ENCODE results near the gene PLIN1. TPM values are rescaled to one million over a fixed set of nuclear protein-coding genes. Genes with fewer than 3 reads are reported as not detected.

The PLIN1 gene
- total RNA-seq, 1 experiment from 2014 or later = 0.32 TPM

- TF ChIP-seq, protein P1, sequence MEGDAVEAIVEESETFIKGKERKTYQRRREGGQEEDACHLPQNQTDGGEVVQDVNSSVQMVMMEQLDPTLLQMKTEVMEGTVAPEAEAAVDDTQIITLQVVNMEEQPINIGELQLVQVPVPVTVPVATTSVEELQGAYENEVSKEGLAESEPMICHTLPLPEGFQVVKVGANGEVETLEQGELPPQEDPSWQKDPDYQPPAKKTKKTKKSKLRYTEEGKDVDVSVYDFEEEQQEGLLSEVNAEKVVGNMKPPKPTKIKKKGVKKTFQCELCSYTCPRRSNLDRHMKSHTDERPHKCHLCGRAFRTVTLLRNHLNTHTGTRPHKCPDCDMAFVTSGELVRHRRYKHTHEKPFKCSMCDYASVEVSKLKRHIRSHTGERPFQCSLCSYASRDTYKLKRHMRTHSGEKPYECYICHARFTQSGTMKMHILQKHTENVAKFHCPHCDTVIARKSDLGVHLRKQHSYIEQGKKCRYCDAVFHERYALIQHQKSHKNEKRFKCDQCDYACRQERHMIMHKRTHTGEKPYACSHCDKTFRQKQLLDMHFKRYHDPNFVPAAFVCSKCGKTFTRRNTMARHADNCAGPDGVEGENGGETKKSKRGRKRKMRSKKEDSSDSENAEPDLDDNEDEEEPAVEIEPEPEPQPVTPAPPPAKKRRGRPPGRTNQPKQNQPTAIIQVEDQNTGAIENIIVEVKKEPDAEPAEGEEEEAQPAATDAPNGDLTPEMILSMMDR (IDR thresholded peaks at IDR 0.05 in 2 of 3, conservative IDR thresholded peaks at IDR 0.05 in 1 of 3; ENCODE audit: borderline replicate concordance in 1 of 3, insufficient read depth in 1 of 3, low read depth in 2 of 3, low read length in 2 of 3) = no peak
- TF ChIP-seq, protein P2, sequence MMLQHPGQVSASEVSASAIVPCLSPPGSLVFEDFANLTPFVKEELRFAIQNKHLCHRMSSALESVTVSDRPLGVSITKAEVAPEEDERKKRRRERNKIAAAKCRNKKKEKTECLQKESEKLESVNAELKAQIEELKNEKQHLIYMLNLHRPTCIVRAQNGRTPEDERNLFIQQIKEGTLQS (IDR thresholded peaks at IDR 0.05) = no peak
- TF ChIP-seq RAD21 (IDR thresholded peaks at IDR 0.05; ENCODE audit: low read depth) (no peak), POLR2AphosphoS5 (IDR thresholded peaks at IDR 0.05; ENCODE audit: low read depth, low read length) (no peak), EGR1 (IDR thresholded peaks at IDR 0.05; ENCODE audit: low read depth) (no peak)
- Histone ChIP-seq H3K79me2 (ENCODE audit: insufficient read depth, low read length) (no peaks in the 10 kb centered on the region), H2AFZ (ENCODE audit: low read depth, low read length, poor library complexity, severe bottlenecking) (no peak overlapping the region), H3K36me3 (ENCODE audit: control insufficient read depth in 1 of 2, insufficient read depth in 2 of 2, low read length in 2 of 2) (no peaks in the 10 kb centered on the region), H3K9me2 (ENCODE audit: insufficient read depth) (no peaks in the 10 kb centered on the region), H3K27ac (ENCODE audit: low read depth, low read length) (no peak overlapping the region), H3K9ac (ENCODE audit: low read length) (no peak overlapping the region), H3K4me1 (ENCODE audit: control insufficient read depth in 1 of 2, insufficient read depth in 2 of 2, low read length in 2 of 2) (no peaks in the 10 kb centered on the region), H3K27me3 (ENCODE audit: insufficient read depth, low read length) (no peaks in the 10 kb centered on the region), H4K20me1 (ENCODE audit: insufficient read depth) (no peaks in the 10 kb centered on the region), H3K9me3 (ENCODE audit: control insufficient read depth in 1 of 2, insufficient read depth in 1 of 2, low read depth in 1 of 2, low read length in 2 of 2) (no peaks in the 10 kb centered on the region), H3K4me2 (ENCODE audit: low read length) (no peak overlapping the region), H3K4me3 (replicated peaks in 1 of 2; ENCODE audit: low read depth in 1 of 2, low read length in 2 of 2) (no peak overlapping the region)
- intact Hi-C loops (cut with micrococcal nuclease) = no loop called here
- BruUV-seq (replicated peaks) = no TSS peak
- CTCF ChIA-PET = no interaction called here
- no peak for ATAC-seq
- POLR2A ChIA-PET = no interaction called here
- no peak for DNase-seq (ENCODE audit: low read depth, low spot score)
- RAD21 ChIA-PET (ENCODE audit: low non-redundant PET in 1 of 2, low total read pairs in 2 of 2, uncharacterized antibody in 2 of 2, unreplicated experiment in 2 of 2) = no interaction called here
These were observed 38.9 kb downstream of the PLIN1 start for GRCh38 chr15:89640245-89640644.

DNA sequence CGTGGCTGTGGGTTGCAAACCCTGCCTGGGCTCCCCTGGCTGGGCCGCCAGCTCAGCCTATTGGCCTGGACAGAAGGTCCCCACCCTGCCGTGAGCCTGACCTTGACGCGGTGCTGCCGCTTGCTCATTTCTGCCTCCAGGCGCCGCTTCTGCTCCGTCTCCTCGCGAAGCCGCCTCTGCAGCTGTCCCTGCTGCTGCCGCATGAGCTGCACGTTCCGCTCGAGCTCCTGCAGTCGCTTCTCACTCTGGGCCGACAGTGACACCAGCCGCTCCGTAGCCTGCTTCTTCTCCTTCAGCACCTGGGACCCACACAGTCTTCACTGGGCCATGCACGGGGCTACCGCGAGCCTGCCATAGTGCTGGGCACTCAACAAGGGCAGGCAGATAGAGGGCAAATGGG, 45.6 kb downstream of the PLIN1 start:
- ChIA-PET CTCF (no interaction called here), POLR2A (no interaction called here)
- intact Hi-C loops (cut with micrococcal nuclease) = no loop called here

More for the DNA sequence above, 45.6 kb downstream of the PLIN1 start:
- no peak overlapping the region for H3K9ac ChIP-seq (ENCODE audit: low read length)
- H2AFZ ChIP-seq (ENCODE audit: low read depth, low read length, poor library complexity, severe bottlenecking) = no peak overlapping the region
- RAD21 ChIA-PET (ENCODE audit: low non-redundant PET in 1 of 2, low total read pairs in 2 of 2, uncharacterized antibody in 2 of 2, unreplicated experiment in 2 of 2) = no interaction called here
- no peak overlapping the region for H3K4me3 ChIP-seq (replicated peaks in 1 of 2; ENCODE audit: low read depth in 1 of 2, low read length in 2 of 2)
- peaks cover 15 to 20% of the 10 kb centered on the region in 2 experiments; a peak in 3 of 4 replicates for H3K36me3 ChIP-seq (ENCODE audit: control insufficient read depth in 1 of 2, insufficient read depth in 2 of 2, low read length in 2 of 2)
- TF ChIP-seq POLR2AphosphoS5 (IDR thresholded peaks at IDR 0.05; ENCODE audit: low read depth, low read length) = no peak
- TF ChIP-seq, protein P1 (IDR thresholded peaks at IDR 0.05 in 2 of 3, conservative IDR thresholded peaks at IDR 0.05 in 1 of 3; ENCODE audit: borderline replicate concordance in 1 of 3, insufficient read depth in 1 of 3, low read depth in 2 of 3, low read length in 2 of 3) = no peak
- no peak for TF ChIP-seq RAD21 (IDR thresholded peaks at IDR 0.05; ENCODE audit: low read depth)
- TF ChIP-seq EGR1 (IDR thresholded peaks at IDR 0.05; ENCODE audit: low read depth) = no peak
- no peak for TF ChIP-seq TCF7L2 (IDR thresholded peaks at IDR 0.05; ENCODE audit: borderline replicate concordance, extremely low read depth, insufficient read depth, insufficient read length)
- no peak for TF ChIP-seq SIN3A (IDR thresholded peaks at IDR 0.05; ENCODE audit: low read depth)
- TF ChIP-seq SP1 (IDR thresholded peaks at IDR 0.05; ENCODE audit: low read depth) = no peak
- no peak for TF ChIP-seq EZH2 (IDR thresholded peaks at IDR 0.05)
- no peak for TF ChIP-seq ZNF274 (IDR thresholded peaks at IDR 0.05; ENCODE audit: low read depth, low read length)
- ATAC-seq (0 out of 2 replicates have a peak, but pooled peaks have one; percentile 6), DNase-seq (ENCODE audit: low read depth, low spot score) (no peak)
- no peak overlapping the region for H3K27ac ChIP-seq (ENCODE audit: low read depth, low read length)
- H3K4me2 ChIP-seq (ENCODE audit: low read length) = no peak overlapping the region
- H3K79me2 ChIP-seq (ENCODE audit: insufficient read depth, low read length) = no peaks in the 10 kb centered on the region
- no peaks in the 10 kb centered on the region for H3K9me2 ChIP-seq (ENCODE audit: insufficient read depth)
- H3K27me3 ChIP-seq (ENCODE audit: insufficient read depth, low read length) = no peaks in the 10 kb centered on the region
- no peaks in the 10 kb centered on the region for H3K9me3 ChIP-seq (ENCODE audit: control insufficient read depth in 1 of 2, insufficient read depth in 1 of 2, low read depth in 1 of 2, low read length in 2 of 2)
- H4K20me1 ChIP-seq (ENCODE audit: insufficient read depth) = no peaks in the 10 kb centered on the region
- BruUV-seq (replicated peaks) = no TSS peak
- no peaks in the 10 kb centered on the region for H3K4me1 ChIP-seq (ENCODE audit: control insufficient read depth in 1 of 2, insufficient read depth in 2 of 2, low read length in 2 of 2)
